WTC11 (cell line): Measurements from ENCODE around the gene ASTN2. TPM values are rescaled to one million over a fixed set of nuclear protein-coding genes. Genes with fewer than 3 reads are reported as not detected.

Source experiments
- ATAC-seq: fragments of 200-7000 bp; cut with Tn5 transposase; 2 replicates; pipeline ENCODE4 v1.10.0; 2021; ENCODE audit warnings: mild to moderate bottlenecking, moderate library complexity
- CTCF ChIA-PET: fragments of 300-600 bp; sonication (Branson Sonifier 250); formaldehyde crosslinking; loops from one replicate; lab custom pipeline; 2021; ENCODE audit warnings: antibody characterized with exemption; lab: Charles Lee
- POLR2A ChIA-PET: fragments of 350-600 bp; sonication (Branson Sonifier 250); formaldehyde crosslinking; loops from one replicate; lab custom pipeline; 2021; ENCODE audit warnings: antibody characterized with exemption; lab: Charles Lee
- DNase-seq: peaks from one replicate; pipeline ENCODE4 v3.0.0; 2021; ENCODE audit warnings: low spot score
- H3K27ac Mint-ChIP-seq: 2 replicates; pipeline ENCODE4 v1.8.0; 2021; ENCODE audit warnings: mixed read lengths
- H3K27me3 Mint-ChIP-seq: 2 replicates; pipeline ENCODE4 v1.8.0; 2021; ENCODE audit warnings: low read depth, mild to moderate bottlenecking, moderate library complexity, mixed read lengths
- H3K36me3 Mint-ChIP-seq: 2 replicates; pipeline ENCODE4 v1.8.0; 2021; ENCODE audit warnings: mixed read lengths
- H3K4me1 Mint-ChIP-seq: 2 replicates; pipeline ENCODE4 v1.8.0; 2022; ENCODE audit warnings: mixed read lengths
- H3K4me3 Mint-ChIP-seq: 2 replicates; pipeline ENCODE4 v1.8.0; 2021; ENCODE audit warnings: mild to moderate bottlenecking, moderate library complexity, mixed read lengths
- H3K9me3 Mint-ChIP-seq: 2 replicates; pipeline ENCODE4 v1.8.0; 2021; ENCODE audit warnings: mixed read lengths
- EMX1 ChIP-seq: fragments of 250-450 bp; sonication (Bioruptor Pico); IDR thresholded peaks from 2 replicates; pipeline ENCODE4 v1.8.0; 2021; ENCODE audit warnings: mild to moderate bottlenecking
- FOXK1 ChIP-seq: sonication (generic); formaldehyde crosslinking; IDR thresholded peaks from 2 replicates; pipeline ENCODE4 v1.8.0; 2022; ENCODE audit warnings: mild to moderate bottlenecking, moderate library complexity, missing genetic modification reagents
- FOXP1 ChIP-seq: sonication (generic); formaldehyde crosslinking; IDR thresholded peaks from 2 replicates; pipeline ENCODE4 v1.8.0; 2022; ENCODE audit warnings: missing genetic modification reagents, mild to moderate bottlenecking, moderate library complexity, borderline replicate concordance
- NR1H2 ChIP-seq: sonication (generic); formaldehyde crosslinking; IDR thresholded peaks from 2 replicates; pipeline ENCODE4 v1.9.0; 2021; ENCODE audit warnings: mild to moderate bottlenecking, moderate library complexity, missing genetic modification reagents
- NR3C1 ChIP-seq: sonication (generic); formaldehyde crosslinking; conservative IDR thresholded peaks from 2 replicates; pipeline ENCODE4 v1.8.1; 2023; ENCODE audit warnings: low read depth, mild to moderate bottlenecking, missing genetic modification reagents
- SP1 ChIP-seq: sonication (generic); formaldehyde crosslinking; conservative IDR thresholded peaks from 2 replicates; pipeline ENCODE4 v1.8.1; 2022; ENCODE audit warnings: missing genetic modification reagents
- TCF7 ChIP-seq: sonication (generic); formaldehyde crosslinking; IDR thresholded peaks from 2 replicates; pipeline ENCODE4 v1.8.0; 2022; ENCODE audit warnings: mild to moderate bottlenecking, low read depth, missing genetic modification reagents, moderate library complexity
- ZNF263 ChIP-seq: sonication (generic); formaldehyde crosslinking; IDR thresholded peaks from 2 replicates; pipeline ENCODE4 v1.8.1; 2022; ENCODE audit warnings: low read depth, mild to moderate bottlenecking, moderate library complexity, missing genetic modification reagents
- ZNF416 ChIP-seq: fragments of 250-450 bp; sonication (Bioruptor Pico); IDR thresholded peaks from 2 replicates; pipeline ENCODE4 v1.9.0; 2021; ENCODE audit warnings: mild to moderate bottlenecking, inconsistent platforms
- ZNF671 ChIP-seq: fragments of 250-450 bp; sonication (Bioruptor Pico); IDR thresholded peaks from 2 replicates; pipeline ENCODE4 v1.8.0; 2021; ENCODE audit warnings: mild to moderate bottlenecking
- total RNA-seq: library from RNA; stranded (reverse); gene quantifications from 3 replicates; pipeline ENCODE4 v1.2.3, GENCODE V29; 2021
- TF ChIP-seq, protein P1 (sequence below): fragments of 250-450 bp; sonication (Bioruptor Pico); IDR thresholded peaks from 2 replicates; pipeline ENCODE4 v1.9.0; 2021; ENCODE audit warnings: moderate library complexity, mild to moderate bottlenecking, inconsistent platforms, borderline replicate concordance
- TF ChIP-seq, protein P2 (sequence below): sonication (generic); formaldehyde crosslinking; IDR thresholded peaks from 2 replicates; pipeline ENCODE4 v1.8.1; 2023; ENCODE audit warnings: mild to moderate bottlenecking, missing genetic modification reagents
- TF ChIP-seq, protein P3 (sequence below): sonication (generic); formaldehyde crosslinking; IDR thresholded peaks from 2 replicates; pipeline ENCODE4 v1.8.1; 2023; ENCODE audit warnings: mild to moderate bottlenecking, missing genetic modification reagents
- TF ChIP-seq, protein P4 (sequence below): sonication (generic); formaldehyde crosslinking; IDR thresholded peaks from 2 replicates; pipeline ENCODE4 v1.8.1; 2023; ENCODE audit warnings: mild to moderate bottlenecking, missing genetic modification reagents, borderline replicate concordance
- TF ChIP-seq, protein P5 (sequence below): sonication (generic); formaldehyde crosslinking; IDR thresholded peaks from 2 replicates; pipeline ENCODE4 v1.8.1; 2023; ENCODE audit warnings: mild to moderate bottlenecking, missing genetic modification reagents, moderate library complexity
- TF ChIP-seq, protein P6 (sequence below): fragments of 250-450 bp; sonication (Bioruptor Pico); IDR thresholded peaks from 2 replicates; pipeline ENCODE4 v1.8.0; 2021; ENCODE audit warnings: mild to moderate bottlenecking

ASTN2 gene
- total RNA-seq, 1 experiment from 2014 or later = 16.2 TPM

DNA sequence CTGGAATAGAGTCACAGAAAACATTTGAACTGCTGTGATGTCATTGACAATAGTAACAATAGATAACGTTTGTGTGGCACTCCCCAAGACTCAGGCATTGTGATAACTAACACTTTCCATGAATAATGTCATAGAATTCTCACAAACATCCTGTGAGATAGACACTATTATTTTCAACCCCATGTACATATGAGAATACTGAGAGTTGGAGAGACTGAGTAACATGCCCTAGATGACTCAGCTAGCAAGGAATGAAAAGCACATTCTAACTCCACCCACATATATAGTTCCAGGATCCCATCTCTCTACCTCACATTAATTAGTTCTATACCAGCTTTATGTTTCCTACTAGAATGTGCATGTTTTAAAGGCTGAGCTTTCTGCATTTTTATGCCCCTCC lies 71.4 kb downstream of the ASTN2 start:
- peaks cover 21% of the 10 kb centered on the region for H3K4me1 Mint-ChIP-seq
- POLR2A ChIA-PET = no interaction called here
- no peak overlapping the region for H3K27ac Mint-ChIP-seq

DNA sequence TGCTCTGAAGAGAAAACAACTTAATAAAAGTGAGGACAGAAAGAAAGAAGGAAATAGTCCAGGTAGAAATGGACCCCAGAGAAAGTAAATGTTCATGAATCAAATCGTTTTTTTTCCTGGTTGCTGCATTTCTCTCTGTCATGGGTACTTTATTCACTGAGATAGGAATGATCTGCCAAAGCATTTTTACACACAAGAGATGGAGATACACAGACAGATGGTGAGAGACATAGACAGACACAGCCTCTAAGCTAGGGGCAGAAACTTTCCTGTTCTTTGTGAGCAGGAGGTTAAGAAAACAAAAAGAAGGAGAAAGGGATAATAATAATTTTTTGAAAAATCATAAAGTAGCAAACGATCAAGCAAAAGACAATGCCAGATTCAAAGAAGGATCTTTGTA lies 73.7 kb downstream of the ASTN2 start:
- H3K27ac Mint-ChIP-seq = no peak overlapping the region
- ATAC-seq (no peak), DNase-seq (no peak)
- H3K36me3 Mint-ChIP-seq = peaks cover 4% of the 10 kb centered on the region
- H3K9me3 Mint-ChIP-seq = peaks cover 4% of the 10 kb centered on the region
- ChIA-PET CTCF (no interaction called here), POLR2A (no interaction called here)
- no peak for TF ChIP-seq ZNF671 (CRISPR knock-in tag)
- TF ChIP-seq SP1 (CRISPR knock-in tag) = no peak
- TF ChIP-seq, protein P1, sequence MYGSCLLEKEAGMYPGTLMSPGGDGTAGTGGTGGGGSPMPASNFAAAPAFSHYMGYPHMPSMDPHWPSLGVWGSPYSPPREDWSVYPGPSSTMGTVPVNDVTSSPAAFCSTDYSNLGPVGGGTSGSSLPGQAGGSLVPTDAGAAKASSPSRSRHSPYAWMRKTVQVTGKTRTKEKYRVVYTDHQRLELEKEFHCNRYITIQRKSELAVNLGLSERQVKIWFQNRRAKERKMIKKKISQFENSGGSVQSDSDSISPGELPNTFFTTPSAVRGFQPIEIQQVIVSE (CRISPR knock-in tag) = no peak
- no peak for TF ChIP-seq TCF7
- no peak for TF ChIP-seq NR3C1 (CRISPR knock-in tag)
- no peak for TF ChIP-seq NR1H2 (CRISPR knock-in tag)
- no peak for TF ChIP-seq EMX1 (CRISPR knock-in tag)
- TF ChIP-seq, protein P2, sequence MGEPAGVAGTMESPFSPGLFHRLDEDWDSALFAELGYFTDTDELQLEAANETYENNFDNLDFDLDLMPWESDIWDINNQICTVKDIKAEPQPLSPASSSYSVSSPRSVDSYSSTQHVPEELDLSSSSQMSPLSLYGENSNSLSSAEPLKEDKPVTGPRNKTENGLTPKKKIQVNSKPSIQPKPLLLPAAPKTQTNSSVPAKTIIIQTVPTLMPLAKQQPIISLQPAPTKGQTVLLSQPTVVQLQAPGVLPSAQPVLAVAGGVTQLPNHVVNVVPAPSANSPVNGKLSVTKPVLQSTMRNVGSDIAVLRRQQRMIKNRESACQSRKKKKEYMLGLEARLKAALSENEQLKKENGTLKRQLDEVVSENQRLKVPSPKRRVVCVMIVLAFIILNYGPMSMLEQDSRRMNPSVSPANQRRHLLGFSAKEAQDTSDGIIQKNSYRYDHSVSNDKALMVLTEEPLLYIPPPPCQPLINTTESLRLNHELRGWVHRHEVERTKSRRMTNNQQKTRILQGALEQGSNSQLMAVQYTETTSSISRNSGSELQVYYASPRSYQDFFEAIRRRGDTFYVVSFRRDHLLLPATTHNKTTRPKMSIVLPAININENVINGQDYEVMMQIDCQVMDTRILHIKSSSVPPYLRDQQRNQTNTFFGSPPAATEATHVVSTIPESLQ (CRISPR knock-in tag) = no peak
- no peak for TF ChIP-seq ZNF263 (CRISPR knock-in tag)
- TF ChIP-seq, protein P3, sequence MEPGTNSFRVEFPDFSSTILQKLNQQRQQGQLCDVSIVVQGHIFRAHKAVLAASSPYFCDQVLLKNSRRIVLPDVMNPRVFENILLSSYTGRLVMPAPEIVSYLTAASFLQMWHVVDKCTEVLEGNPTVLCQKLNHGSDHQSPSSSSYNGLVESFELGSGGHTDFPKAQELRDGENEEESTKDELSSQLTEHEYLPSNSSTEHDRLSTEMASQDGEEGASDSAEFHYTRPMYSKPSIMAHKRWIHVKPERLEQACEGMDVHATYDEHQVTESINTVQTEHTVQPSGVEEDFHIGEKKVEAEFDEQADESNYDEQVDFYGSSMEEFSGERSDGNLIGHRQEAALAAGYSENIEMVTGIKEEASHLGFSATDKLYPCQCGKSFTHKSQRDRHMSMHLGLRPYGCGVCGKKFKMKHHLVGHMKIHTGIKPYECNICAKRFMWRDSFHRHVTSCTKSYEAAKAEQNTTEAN (CRISPR knock-in tag) = no peak
- no peak for TF ChIP-seq FOXP1 (CRISPR knock-in tag)
- TF ChIP-seq FOXK1 (CRISPR knock-in tag) = no peak
- TF ChIP-seq, protein P4, sequence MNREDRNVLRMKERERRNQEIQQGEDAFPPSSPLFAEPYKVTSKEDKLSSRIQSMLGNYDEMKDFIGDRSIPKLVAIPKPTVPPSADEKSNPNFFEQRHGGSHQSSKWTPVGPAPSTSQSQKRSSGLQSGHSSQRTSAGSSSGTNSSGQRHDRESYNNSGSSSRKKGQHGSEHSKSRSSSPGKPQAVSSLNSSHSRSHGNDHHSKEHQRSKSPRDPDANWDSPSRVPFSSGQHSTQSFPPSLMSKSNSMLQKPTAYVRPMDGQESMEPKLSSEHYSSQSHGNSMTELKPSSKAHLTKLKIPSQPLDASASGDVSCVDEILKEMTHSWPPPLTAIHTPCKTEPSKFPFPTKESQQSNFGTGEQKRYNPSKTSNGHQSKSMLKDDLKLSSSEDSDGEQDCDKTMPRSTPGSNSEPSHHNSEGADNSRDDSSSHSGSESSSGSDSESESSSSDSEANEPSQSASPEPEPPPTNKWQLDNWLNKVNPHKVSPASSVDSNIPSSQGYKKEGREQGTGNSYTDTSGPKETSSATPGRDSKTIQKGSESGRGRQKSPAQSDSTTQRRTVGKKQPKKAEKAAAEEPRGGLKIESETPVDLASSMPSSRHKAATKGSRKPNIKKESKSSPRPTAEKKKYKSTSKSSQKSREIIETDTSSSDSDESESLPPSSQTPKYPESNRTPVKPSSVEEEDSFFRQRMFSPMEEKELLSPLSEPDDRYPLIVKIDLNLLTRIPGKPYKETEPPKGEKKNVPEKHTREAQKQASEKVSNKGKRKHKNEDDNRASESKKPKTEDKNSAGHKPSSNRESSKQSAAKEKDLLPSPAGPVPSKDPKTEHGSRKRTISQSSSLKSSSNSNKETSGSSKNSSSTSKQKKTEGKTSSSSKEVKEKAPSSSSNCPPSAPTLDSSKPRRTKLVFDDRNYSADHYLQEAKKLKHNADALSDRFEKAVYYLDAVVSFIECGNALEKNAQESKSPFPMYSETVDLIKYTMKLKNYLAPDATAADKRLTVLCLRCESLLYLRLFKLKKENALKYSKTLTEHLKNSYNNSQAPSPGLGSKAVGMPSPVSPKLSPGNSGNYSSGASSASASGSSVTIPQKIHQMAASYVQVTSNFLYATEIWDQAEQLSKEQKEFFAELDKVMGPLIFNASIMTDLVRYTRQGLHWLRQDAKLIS (CRISPR knock-in tag) = no peak
- TF ChIP-seq, protein P5, sequence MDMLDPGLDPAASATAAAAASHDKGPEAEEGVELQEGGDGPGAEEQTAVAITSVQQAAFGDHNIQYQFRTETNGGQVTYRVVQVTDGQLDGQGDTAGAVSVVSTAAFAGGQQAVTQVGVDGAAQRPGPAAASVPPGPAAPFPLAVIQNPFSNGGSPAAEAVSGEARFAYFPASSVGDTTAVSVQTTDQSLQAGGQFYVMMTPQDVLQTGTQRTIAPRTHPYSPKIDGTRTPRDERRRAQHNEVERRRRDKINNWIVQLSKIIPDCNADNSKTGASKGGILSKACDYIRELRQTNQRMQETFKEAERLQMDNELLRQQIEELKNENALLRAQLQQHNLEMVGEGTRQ (CRISPR knock-in tag) = no peak
- TF ChIP-seq, protein P6, sequence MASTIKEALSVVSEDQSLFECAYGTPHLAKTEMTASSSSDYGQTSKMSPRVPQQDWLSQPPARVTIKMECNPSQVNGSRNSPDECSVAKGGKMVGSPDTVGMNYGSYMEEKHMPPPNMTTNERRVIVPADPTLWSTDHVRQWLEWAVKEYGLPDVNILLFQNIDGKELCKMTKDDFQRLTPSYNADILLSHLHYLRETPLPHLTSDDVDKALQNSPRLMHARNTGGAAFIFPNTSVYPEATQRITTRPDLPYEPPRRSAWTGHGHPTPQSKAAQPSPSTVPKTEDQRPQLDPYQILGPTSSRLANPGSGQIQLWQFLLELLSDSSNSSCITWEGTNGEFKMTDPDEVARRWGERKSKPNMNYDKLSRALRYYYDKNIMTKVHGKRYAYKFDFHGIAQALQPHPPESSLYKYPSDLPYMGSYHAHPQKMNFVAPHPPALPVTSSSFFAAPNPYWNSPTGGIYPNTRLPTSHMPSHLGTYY (CRISPR knock-in tag) = no peak
- H3K27me3 Mint-ChIP-seq = no peaks in the 10 kb centered on the region; the same call in 1 of the 2 replicates
- H3K4me1 Mint-ChIP-seq = peaks cover 21% of the 10 kb centered on the region
- no peak overlapping the region for H3K4me3 Mint-ChIP-seq

More for the DNA sequence above, 71.4 kb downstream of the ASTN2 start:
- no peak for DNase-seq
- Mint-ChIP-seq H3K27me3 (no peaks in the 10 kb centered on the region), H3K36me3 (peaks cover 4% of the 10 kb centered on the region), H3K9me3 (peaks cover 4% of the 10 kb centered on the region), H3K4me3 (no peak overlapping the region)
- ATAC-seq = no peak
- TF ChIP-seq ZNF416 (CRISPR knock-in tag) = no peak
- CTCF ChIA-PET = interaction anchor here (1.0 kb wide), 1 partner anchor 68 kb away, joined by 6 read pairs; no protein-coding TSS in a partner anchor
